Neural progenitor cell (in vitro differentiated cells): ENCODE measurements around the gene FMO2. TPM values are rescaled to one million over a fixed set of nuclear protein-coding genes. Genes with fewer than 3 reads are reported as not detected.

Experiments used
- DNase-seq: peaks from one replicate; pipeline ENCODE4 v3.0.0-alpha.2; 2016; ENCODE audit warnings: low spot score
- H2AFZ ChIP-seq: fragments of 200-600 bp; sonication (generic); replicated peaks from 2 replicates; pipeline ENCODE4 v1.6.1; 2016; ENCODE audit warnings: antibody characterized with exemption
- H3F3A ChIP-seq: fragments of 200-600 bp; sonication (generic); 2 replicates; pipeline ENCODE4 v1.6.1; 2016; ENCODE audit warnings: antibody characterized with exemption, low read depth
- H3K27ac ChIP-seq: fragments of 200-600 bp; sonication (generic); 2 replicates; pipeline ENCODE4 v1.5.1; 2016; ENCODE audit warnings: mild to moderate bottlenecking
- H3K27me3 ChIP-seq: fragments of 200-600 bp; sonication (generic); 2 replicates; pipeline ENCODE4 v1.6.1; 2016; ENCODE audit warnings: mild to moderate bottlenecking, moderate library complexity
- H3K36me3 ChIP-seq: fragments of 200-600 bp; sonication (generic); 2 replicates; pipeline ENCODE4 v1.5.1; 2016
- H3K4me1 ChIP-seq: fragments of 200-600 bp; sonication (generic); 2 replicates; pipeline ENCODE4 v1.6.1; 2016; ENCODE audit warnings: mixed run types
- H3K4me2 ChIP-seq: fragments of 200-600 bp; sonication (generic); 2 replicates; pipeline ENCODE4 v1.6.1; 2016
- H3K4me3 ChIP-seq: fragments of 200-600 bp; sonication (generic); 2 replicates; pipeline ENCODE4 v1.5.1; 2016
- H3K79me2 ChIP-seq: fragments of 200-600 bp; sonication (generic); 2 replicates; pipeline ENCODE4 v1.6.1; 2016; ENCODE audit warnings: low read depth
- H3K9ac ChIP-seq: fragments of 200-600 bp; sonication (generic); 2 replicates; pipeline ENCODE4 v1.6.1; 2016
- H3K9me3 ChIP-seq: fragments of 200-600 bp; sonication (generic); 2 replicates; pipeline ENCODE4 v1.5.1; 2016; ENCODE audit warnings: low read depth
- H4K20me1 ChIP-seq: fragments of 200-600 bp; sonication (generic); 2 replicates; pipeline ENCODE4 v1.6.1; 2016; ENCODE audit warnings: low read depth
- H3K27ac Mint-ChIP-seq: 3 replicates; pipeline ENCODE4 v1.8.0; 2021; ENCODE audit warnings: mixed read lengths
- H3K27me3 Mint-ChIP-seq: 2 replicates; pipeline ENCODE4 v1.8.0; 2022; ENCODE audit warnings: low read depth, mild to moderate bottlenecking, inconsistent platforms, moderate library complexity, mixed read lengths; ENCODE audit not compliant: insufficient read depth
- H3K36me3 Mint-ChIP-seq: 3 replicates; pipeline ENCODE4 v1.8.0; 2021; ENCODE audit warnings: mixed read lengths
- H3K4me1 Mint-ChIP-seq: 3 replicates; pipeline ENCODE4 v1.8.0; 2021; ENCODE audit warnings: mixed read lengths
- H3K4me3 Mint-ChIP-seq: 3 replicates; pipeline ENCODE4 v1.8.0; 2021; ENCODE audit warnings: mild to moderate bottlenecking, moderate library complexity, mixed read lengths
- H3K9me3 Mint-ChIP-seq: 3 replicates; pipeline ENCODE4 v1.8.0; 2020; ENCODE audit warnings: mixed read lengths
- CTCF ChIP-seq: fragments of 200-600 bp; sonication (generic); IDR thresholded peaks from 2 replicates; pipeline ENCODE4 v1.5.1; 2017; ENCODE audit warnings: antibody characterized with exemption, mild to moderate bottlenecking
- EZH2 ChIP-seq: fragments of 200-600 bp; sonication (generic); IDR thresholded peaks from 2 replicates; pipeline ENCODE4 v1.6.1; 2017; ENCODE audit warnings: antibody characterized with exemption, mild to moderate bottlenecking, moderate library complexity
- EZH2phosphoT487 ChIP-seq: fragments of 200-600 bp; sonication (generic); IDR thresholded peaks from 2 replicates; pipeline ENCODE4 v1.6.1; 2017; ENCODE audit warnings: antibody characterized with exemption
- total RNA-seq: library from RNA; depleted of rRNA; stranded (reverse); fragments of >200 nt; gene quantifications from 2 replicates; pipeline ENCODE4 v1.2.3, GENCODE V29; 2015; ENCODE audit warnings: low replicate concordance

The FMO2 gene
- total RNA-seq, 1 donor from 2014 or later = 0.47 TPM

DNA sequence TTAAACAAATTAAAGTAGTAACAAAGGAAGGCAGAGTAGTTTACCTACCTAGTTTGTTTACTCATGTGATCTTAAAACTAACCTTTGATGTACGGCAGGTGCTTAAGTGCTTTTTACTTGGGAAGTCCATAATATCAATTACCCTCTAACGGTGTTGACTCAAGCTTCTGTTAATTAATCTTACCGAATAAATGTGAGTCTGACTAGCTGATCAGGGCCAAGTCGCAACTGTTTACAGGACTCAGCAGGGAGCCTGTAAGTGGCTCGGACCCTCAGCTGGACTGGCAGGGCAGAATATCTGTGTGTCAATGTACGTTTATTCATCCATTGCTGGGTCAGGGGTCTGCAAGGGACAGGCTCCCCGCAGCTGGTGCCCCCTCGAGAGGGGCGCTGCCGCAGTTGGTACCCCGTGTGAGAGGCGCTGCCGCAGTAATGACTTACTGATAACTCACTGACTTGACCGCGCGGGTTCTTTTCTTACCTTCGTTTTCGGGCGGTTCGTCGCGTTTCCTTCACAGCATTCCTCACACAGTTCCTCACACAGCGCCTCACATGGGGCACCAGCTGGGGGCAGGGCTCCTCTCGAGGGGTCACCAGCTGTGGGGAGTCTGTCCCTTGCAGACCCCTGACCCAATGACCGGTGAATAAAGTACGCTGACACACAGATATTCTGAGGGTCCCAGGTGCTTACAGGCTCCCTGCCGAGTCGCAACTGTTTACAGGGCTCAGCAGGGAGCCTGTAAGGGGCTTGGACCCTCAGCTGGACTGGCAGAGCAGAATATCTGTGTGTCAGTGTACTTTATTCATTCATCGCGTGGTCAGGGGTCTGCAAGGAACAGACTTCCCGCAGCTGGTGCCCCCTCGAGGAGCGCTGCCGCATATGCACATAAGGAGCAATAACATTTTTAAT lies 66.2 kb downstream of the FMO2 start:
- peaks cover 4% of the 10 kb centered on the region for H3K27me3 Mint-ChIP-seq
- Histone ChIP-seq H3K4me3 (peak overlapping the region; percentile 65), H3K27ac (no peak overlapping the region), H3K9ac (no peak overlapping the region), H3F3A (peaks cover 4% of the 10 kb centered on the region), H4K20me1 (no peaks in the 10 kb centered on the region), H3K4me2 (peak overlapping the region; percentile 98), H3K79me2 (no peaks in the 10 kb centered on the region), H3K9me3 (no peaks in the 10 kb centered on the region), H3K36me3 (no peaks in the 10 kb centered on the region), H3K4me1 (no peaks in the 10 kb centered on the region), H3K27me3 (no peaks in the 10 kb centered on the region), H2AFZ (peak overlapping the region; percentile 91)
- no peak for TF ChIP-seq EZH2phosphoT487
- TF ChIP-seq CTCF = peak; percentile 70
- H3K27ac Mint-ChIP-seq = no peak overlapping the region
- DNase-seq = peak; percentile 73
- no peaks in the 10 kb centered on the region for H3K36me3 Mint-ChIP-seq
- peak overlapping the region; percentile 89 for H3K4me3 Mint-ChIP-seq
- peaks cover 19% of the 10 kb centered on the region for H3K4me1 Mint-ChIP-seq
- no peaks in the 10 kb centered on the region for H3K9me3 Mint-ChIP-seq

DNA sequence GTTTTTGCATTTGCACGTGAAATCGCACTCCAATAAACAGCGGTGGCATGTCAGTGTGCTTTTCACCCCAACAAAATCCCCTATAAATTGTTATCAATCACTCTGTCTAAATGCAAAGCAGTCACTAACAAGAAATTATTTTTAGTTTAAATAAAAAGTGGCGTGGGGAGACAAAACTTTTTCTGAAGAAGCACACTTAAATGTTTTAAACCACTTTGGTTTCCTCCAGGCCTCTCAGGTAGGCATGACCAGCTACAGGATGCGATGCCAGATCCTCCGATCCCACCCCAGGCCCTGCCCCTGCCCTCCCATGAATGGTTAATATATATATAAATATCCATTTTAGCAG lies 66.8 kb downstream of the FMO2 start:
- Histone ChIP-seq H3K9me3 (no peaks in the 10 kb centered on the region), H3K4me1 (no peaks in the 10 kb centered on the region), H3K79me2 (no peaks in the 10 kb centered on the region), H3K36me3 (no peaks in the 10 kb centered on the region), H2AFZ (no peak overlapping the region), H3K4me2 (peak overlapping the region; percentile 98), H3K9ac (no peak overlapping the region), H3F3A (peaks cover 4% of the 10 kb centered on the region), H3K4me3 (peak overlapping the region; percentile 65), H3K27me3 (no peaks in the 10 kb centered on the region), H3K27ac (no peak overlapping the region), H4K20me1 (no peaks in the 10 kb centered on the region)
- Mint-ChIP-seq H3K36me3 (no peaks in the 10 kb centered on the region), H3K4me3 (peak overlapping the region; percentile 89), H3K27me3 (peaks cover 4% of the 10 kb centered on the region), H3K27ac (no peak overlapping the region), H3K4me1 (peaks cover 22% of the 10 kb centered on the region), H3K9me3 (no peaks in the 10 kb centered on the region)
- DNase-seq = no peak
- TF ChIP-seq EZH2phosphoT487 (no peak), EZH2 (no peak)

DNA sequence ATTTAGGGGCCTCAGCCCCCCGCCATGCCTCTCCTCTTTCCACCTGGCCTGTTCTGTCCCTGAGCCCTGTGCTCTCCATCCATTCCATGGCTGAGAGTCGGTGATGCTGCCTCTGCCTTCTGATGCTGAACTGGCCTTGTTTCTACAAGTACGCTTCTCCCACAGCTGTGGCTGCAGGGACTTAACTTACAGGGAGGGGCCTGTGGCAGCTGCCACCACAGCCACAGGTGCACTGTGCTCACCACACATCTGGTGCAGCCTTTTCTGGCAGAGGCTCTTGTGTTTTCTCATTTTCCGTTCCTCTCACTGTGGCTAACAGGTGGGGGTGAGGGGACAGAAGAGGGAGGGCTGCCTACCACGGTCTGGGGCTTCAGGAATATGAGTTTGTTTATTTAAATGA lies 67.4 kb downstream of the FMO2 start:
- H3K27me3 Mint-ChIP-seq = peaks cover 4% of the 10 kb centered on the region
- Histone ChIP-seq H3F3A (peaks cover 4% of the 10 kb centered on the region), H3K4me2 (no peak overlapping the region), H3K27ac (no peak overlapping the region), H4K20me1 (no peaks in the 10 kb centered on the region), H2AFZ (no peak overlapping the region), H3K79me2 (no peaks in the 10 kb centered on the region), H3K9me3 (no peaks in the 10 kb centered on the region), H3K36me3 (no peaks in the 10 kb centered on the region), H3K9ac (no peak overlapping the region), H3K4me1 (no peaks in the 10 kb centered on the region), H3K4me3 (no peak overlapping the region), H3K27me3 (no peaks in the 10 kb centered on the region)
- no peaks in the 10 kb centered on the region for H3K36me3 Mint-ChIP-seq
- no peak for TF ChIP-seq EZH2phosphoT487
- no peak for TF ChIP-seq CTCF
- no peak for TF ChIP-seq EZH2
- DNase-seq = peak; percentile 43
- H3K9me3 Mint-ChIP-seq = no peaks in the 10 kb centered on the region
- peak overlapping the region; percentile 46 for H3K4me3 Mint-ChIP-seq
- H3K27ac Mint-ChIP-seq = no peak overlapping the region
- peaks cover 22% of the 10 kb centered on the region for H3K4me1 Mint-ChIP-seq

GRCh38 chr1:171254859-171255258 lies 69.8 kb downstream of the FMO2 start:
- peaks cover 4% of the 10 kb centered on the region for H3K27me3 Mint-ChIP-seq
- no peaks in the 10 kb centered on the region for H3K79me2 ChIP-seq
- H3K4me1 ChIP-seq = peaks cover 24% of the 10 kb centered on the region
- H3K9me3 ChIP-seq = no peaks in the 10 kb centered on the region
- H3K4me3 Mint-ChIP-seq = no peak overlapping the region
- H3K27me3 ChIP-seq = no peaks in the 10 kb centered on the region
- DNase-seq = no peak
- TF ChIP-seq CTCF (no peak), EZH2 (no peak), EZH2phosphoT487 (no peak)
- H3K4me1 Mint-ChIP-seq = peaks cover 22% of the 10 kb centered on the region
- no peak overlapping the region for H3K27ac Mint-ChIP-seq
- no peak overlapping the region for H3K4me2 ChIP-seq
- no peak overlapping the region for H2AFZ ChIP-seq
- no peaks in the 10 kb centered on the region for H3K36me3 Mint-ChIP-seq
- H3K9ac ChIP-seq = no peak overlapping the region
- H3K36me3 ChIP-seq = no peaks in the 10 kb centered on the region
- no peaks in the 10 kb centered on the region for H4K20me1 ChIP-seq
- no peaks in the 10 kb centered on the region for H3K9me3 Mint-ChIP-seq
- no peak overlapping the region for H3K4me3 ChIP-seq
- peaks cover 21% of the 10 kb centered on the region for H3F3A ChIP-seq
- H3K27ac ChIP-seq = no peak overlapping the region
